HEK293T (cell line): Measurements from ENCODE around the gene NAV2.

ENCODE experiments used
- CTCF ChIA-PET: fragments of 350-600 bp; formaldehyde crosslinking; extraction: SDS; loops from one replicate; lab custom pipeline; 2021; ENCODE audit warnings: antibody characterized with exemption, inconsistent platforms; lab: Yijun Ruan, JAX
- POLR2A ChIA-PET: fragments of 350-600 bp; formaldehyde crosslinking; extraction: SDS; loops from one replicate; lab custom pipeline; 2020; ENCODE audit warnings: antibody characterized with exemption, inconsistent platforms; lab: Yijun Ruan, JAX
- DNase-seq: peaks from one replicate; pipeline ENCODE4 v3.0.0; 2012; ENCODE audit warnings: mixed read lengths; ENCODE audit errors: extremely low spot score
- ARNT ChIP-seq: fragments of 450-650 bp; IDR thresholded peaks from 2 replicates; pipeline ENCODE4 v1.6.1; 2017; ENCODE audit warnings: mild to moderate bottlenecking
- BHLHE40 ChIP-seq: fragments of 450-650 bp; IDR thresholded peaks from 2 replicates; pipeline ENCODE4 v1.6.1; 2016; ENCODE audit warnings: mild to moderate bottlenecking, moderate library complexity, borderline replicate concordance
- CTBP1 ChIP-seq: fragments of 450-650 bp; IDR thresholded peaks from 2 replicates; pipeline ENCODE4 v1.6.1; 2016; ENCODE audit warnings: borderline replicate concordance
- ELF4 ChIP-seq: fragments of 450-650 bp; IDR thresholded peaks from 2 replicates; pipeline ENCODE4 v1.6.1; 2017; ENCODE audit warnings: antibody characterized with exemption
- FOXA1 ChIP-seq: fragments of 450-650 bp; IDR thresholded peaks from 2 replicates; pipeline ENCODE4 v1.6.1; 2016; ENCODE audit warnings: mild to moderate bottlenecking
- FOXK2 ChIP-seq: fragments of 450-650 bp; IDR thresholded peaks from 2 replicates; pipeline ENCODE4 v1.6.1; 2016; ENCODE audit warnings: mild to moderate bottlenecking
- FOXM1 ChIP-seq: fragments of 450-650 bp; IDR thresholded peaks from 2 replicates; pipeline ENCODE4 v1.6.1; 2017; ENCODE audit warnings: mild to moderate bottlenecking, borderline replicate concordance
- HDGF ChIP-seq: fragments of 450-650 bp; IDR thresholded peaks from 2 replicates; pipeline ENCODE4 v1.6.1; 2017; ENCODE audit warnings: antibody characterized with exemption, borderline replicate concordance
- L3MBTL2 ChIP-seq: fragments of 450-650 bp; conservative IDR thresholded peaks from 2 replicates; pipeline ENCODE4 v1.6.1; 2016; ENCODE audit warnings: mild to moderate bottlenecking
- LEF1 ChIP-seq: fragments of 450-650 bp; IDR thresholded peaks from 2 replicates; pipeline ENCODE4 v1.6.1; 2017; ENCODE audit warnings: mild to moderate bottlenecking, borderline replicate concordance
- NFRKB ChIP-seq: fragments of 450-650 bp; IDR thresholded peaks from 2 replicates; pipeline ENCODE4 v1.6.1; 2016; ENCODE audit warnings: mild to moderate bottlenecking, moderate library complexity
- PKNOX1 ChIP-seq: fragments of 450-650 bp; IDR thresholded peaks from 2 replicates; pipeline ENCODE4 v1.6.1; 2016
- SP1 ChIP-seq: fragments of 450-650 bp; IDR thresholded peaks from 2 replicates; pipeline ENCODE4 v1.6.1; 2017
- SUZ12 ChIP-seq: fragments of 450-650 bp; IDR thresholded peaks from 2 replicates; pipeline ENCODE4 v1.6.1; 2016; ENCODE audit warnings: mild to moderate bottlenecking
- TARDBP ChIP-seq: fragments of 450-650 bp; IDR thresholded peaks from 2 replicates; pipeline ENCODE4 v1.6.1; 2016
- ZNF384 ChIP-seq: fragments of 450-650 bp; IDR thresholded peaks from 2 replicates; pipeline ENCODE4 v1.6.1; 2016

Gene NAV2

GRCh38 chr11:20084921-20085814, 372.5 kb downstream of the NAV2 start:
- ChIA-PET POLR2A (no interaction called here), CTCF (interaction anchor here (0.6 kb wide), 1 partner anchor 44 kb away, joined by 3 read pairs; no protein-coding TSS in a partner anchor)
- no peak for DNase-seq
- TF ChIP-seq NFRKB, result no peak

- TF ChIP-seq ELF4, result no peak
- no peak for TF ChIP-seq SP1
- no peak for TF ChIP-seq FOXM1
- TF ChIP-seq TARDBP, result no peak
- TF ChIP-seq NFRKB, result no peak
- no peak for TF ChIP-seq FOXA1
- no peak for TF ChIP-seq BHLHE40
- no peak for TF ChIP-seq SUZ12
- no peak for TF ChIP-seq CTBP1
- TF ChIP-seq ZNF384, result no peak
- no peak for TF ChIP-seq HDGF
- TF ChIP-seq FOXK2, result no peak
- TF ChIP-seq L3MBTL2, result no peak
- POLR2A ChIA-PET, result no interaction called here
- no peak for DNase-seq
- CTCF ChIA-PET, result no interaction called here
Observed at GRCh38 chr11:20085918-20086317, 373.3 kb downstream of the NAV2 start.

- DNase-seq, result no peak
- TF ChIP-seq SP1, result no peak
- no peak for TF ChIP-seq L3MBTL2
- TF ChIP-seq PKNOX1, result no peak
- ChIA-PET CTCF (no interaction called here), POLR2A (no interaction called here)
Observed at GRCh38 chr11:20087118-20087521, 374.5 kb downstream of the NAV2 start.

- DNase-seq, result no peak
- CTCF ChIA-PET, result no interaction called here
- POLR2A ChIA-PET, result no interaction called here
- no peak for TF ChIP-seq LEF1
- TF ChIP-seq L3MBTL2, result no peak
- TF ChIP-seq NFRKB, result no peak
- no peak for TF ChIP-seq ARNT
- no peak for TF ChIP-seq PKNOX1
- no peak for TF ChIP-seq FOXA1
Observed at GRCh38 chr11:20088397-20089225, 376.0 kb downstream of the NAV2 start.

GRCh38 chr11:20089367-20089766, 376.7 kb downstream of the NAV2 start:
- DNase-seq, result no peak
- POLR2A ChIA-PET, result no interaction called here
- no peak for TF ChIP-seq FOXM1
- CTCF ChIA-PET, result interaction anchor here (0.6 kb wide), 1 partner anchor 801 kb away, joined by 4 read pairs; no protein-coding TSS in a partner anchor

GRCh38 chr11:20089796-20090653, 377.4 kb downstream of the NAV2 start:
- no peak for DNase-seq
- TF ChIP-seq SUZ12 (no peak), TARDBP (no peak), ZNF384 (no peak), ELF4 (no peak), BHLHE40 (no peak), HDGF (no peak), LEF1 (no peak), PKNOX1 (no peak), FOXM1 (no peak)
- CTCF ChIA-PET, result interaction anchor here (0.6 to 1.1 kb wide), 2 partner anchors 42 to 802 kb away, joined by 3 to 4 read pairs; no protein-coding TSS in a partner anchor
- POLR2A ChIA-PET, result no interaction called here
